Measurements from ENCODE around the gene AFAP1L1. TPM values are rescaled to one million over a fixed set of nuclear protein-coding genes. Genes with fewer than 3 reads are reported as not detected.
"Not testable (repeated sequence)": the region's sequence is repeated elsewhere in the genome, so short reads cannot be mapped to it uniquely, and the experiment has no call there.

Gene AFAP1L1
- total RNA-seq, 1 experiment from 2014 or later = 0.45 TPM

- Histone ChIP-seq H3K4me3 (peak overlapping the region; percentile 56), H3K4me1 (no peaks in the 10 kb centered on the region), H3K9me3 (replicated peaks) (no peaks in the 10 kb centered on the region; the same call in 1 of the 2 replicates), H3K36me3 (no peaks in the 10 kb centered on the region), H3K27me3 (peaks cover 7% of the 10 kb centered on the region; the same call in 1 of the 2 replicates), H3K27ac (no peak overlapping the region)
- no peak for DNase-seq
Measured at GRCh38 chr5:149271195-149271715, 404 bp upstream of the AFAP1L1 start.

- H3K4me1 ChIP-seq; H3K4me3 ChIP-seq; H3K36me3 ChIP-seq; H3K27ac ChIP-seq; H3K9me3 ChIP-seq (replicated peaks); H3K27me3 ChIP-seq; DNase-seq: not testable (repeated sequence)
Measured at GRCh38 chr5:149272781-149273180, 1.1 kb downstream of the AFAP1L1 start.

GRCh38 chr5:149273237-149273636, 1.6 kb downstream of the AFAP1L1 start:
- no peak for DNase-seq
- Histone ChIP-seq H3K4me3 (no peak overlapping the region), H3K27ac (no peak overlapping the region), H3K36me3 (no peaks in the 10 kb centered on the region), H3K9me3 (replicated peaks) (no peaks in the 10 kb centered on the region; the same call in 1 of the 2 replicates), H3K4me1 (no peaks in the 10 kb centered on the region), H3K27me3 (peaks cover 10% of the 10 kb centered on the region; the same call in 1 of the 2 replicates)

- no peak overlapping the region for H3K27ac ChIP-seq
- DNase-seq = no peak
- H3K4me1 ChIP-seq = no peaks in the 10 kb centered on the region
Measured at GRCh38 chr5:149273950-149274349, 2.3 kb downstream of the AFAP1L1 start.

GRCh38 chr5:149274939-149275338, 3.3 kb downstream of the AFAP1L1 start:
- Histone ChIP-seq H3K36me3 (no peaks in the 10 kb centered on the region), H3K4me1 (no peaks in the 10 kb centered on the region), H3K27ac (no peak overlapping the region), H3K4me3 (no peak overlapping the region), H3K9me3 (replicated peaks) (no peaks in the 10 kb centered on the region), H3K27me3 (peaks cover 12% of the 10 kb centered on the region; the same call in 1 of the 2 replicates)
- no peak for DNase-seq

More at GRCh38 chr5:149273950-149274349, 2.3 kb downstream of the AFAP1L1 start:
- Histone ChIP-seq H3K36me3 (no peaks in the 10 kb centered on the region), H3K9me3 (replicated peaks) (no peaks in the 10 kb centered on the region; the same call in 1 of the 2 replicates), H3K27me3 (peaks cover 12% of the 10 kb centered on the region; the same call in 1 of the 2 replicates), H3K4me3 (no peak overlapping the region)

GRCh38 chr5:149277801-149278200, 6.1 kb downstream of the AFAP1L1 start:
- Histone ChIP-seq H3K4me3 (no peak overlapping the region), H3K36me3 (no peaks in the 10 kb centered on the region), H3K4me1 (no peaks in the 10 kb centered on the region), H3K9me3 (replicated peaks) (no peaks in the 10 kb centered on the region), H3K27me3 (peaks cover 7% of the 10 kb centered on the region; the same call in 1 of the 2 replicates), H3K27ac (no peak overlapping the region)
- no peak for DNase-seq

- H3K4me3 ChIP-seq = no peak overlapping the region
- peaks cover 7% of the 10 kb centered on the region; the same call in 1 of the 2 replicates for H3K27me3 ChIP-seq
- H3K27ac ChIP-seq = no peak overlapping the region
- no peaks in the 10 kb centered on the region for H3K9me3 ChIP-seq (replicated peaks)
- no peaks in the 10 kb centered on the region for H3K4me1 ChIP-seq
- DNase-seq = no peak
- no peaks in the 10 kb centered on the region for H3K36me3 ChIP-seq
Measured at GRCh38 chr5:149278451-149279210, 7.0 kb downstream of the AFAP1L1 start.

- Histone ChIP-seq H3K9me3 (replicated peaks) (no peaks in the 10 kb centered on the region), H3K27me3 (peaks cover 5% of the 10 kb centered on the region; the same call in 1 of the 2 replicates), H3K36me3 (no peaks in the 10 kb centered on the region), H3K4me3 (no peak overlapping the region), H3K4me1 (no peaks in the 10 kb centered on the region; the same call in 1 of the 2 replicates), H3K27ac (no peak overlapping the region)
- DNase-seq = no peak
Measured at GRCh38 chr5:149279661-149280060, 8.0 kb downstream of the AFAP1L1 start.

- Histone ChIP-seq H3K9me3 (replicated peaks) (no peaks in the 10 kb centered on the region), H3K4me1 (no peaks in the 10 kb centered on the region; the same call in 1 of the 2 replicates), H3K36me3 (no peaks in the 10 kb centered on the region), H3K27ac (no peak overlapping the region), H3K27me3 (peaks cover 5% of the 10 kb centered on the region; the same call in 1 of the 2 replicates), H3K4me3 (no peak overlapping the region)
- DNase-seq = no peak
Measured at GRCh38 chr5:149280124-149280523, 8.5 kb downstream of the AFAP1L1 start.

GRCh38 chr5:149280802-149281201, 9.1 kb downstream of the AFAP1L1 start:
- H3K27ac ChIP-seq = no peak overlapping the region
- no peaks in the 10 kb centered on the region; the same call in 1 of the 2 replicates for H3K4me1 ChIP-seq
- H3K9me3 ChIP-seq (replicated peaks) = no peaks in the 10 kb centered on the region
- no peaks in the 10 kb centered on the region for H3K36me3 ChIP-seq
- H3K4me3 ChIP-seq = no peak overlapping the region
- no peak for DNase-seq
- H3K27me3 ChIP-seq = peaks cover 5% of the 10 kb centered on the region; the same call in 1 of the 2 replicates

GRCh38 chr5:149282027-149282965, 10.6 kb downstream of the AFAP1L1 start:
- peaks cover 5% of the 10 kb centered on the region; the same call in 1 of the 2 replicates for H3K27me3 ChIP-seq
- no peak overlapping the region for H3K4me3 ChIP-seq
- no peaks in the 10 kb centered on the region; the same call in 1 of the 2 replicates for H3K4me1 ChIP-seq
- no peaks in the 10 kb centered on the region for H3K36me3 ChIP-seq
- H3K27ac ChIP-seq = no peak overlapping the region
- no peak for DNase-seq
- no peaks in the 10 kb centered on the region for H3K9me3 ChIP-seq (replicated peaks)

- H3K4me3 ChIP-seq = no peak overlapping the region
- no peak overlapping the region for H3K27ac ChIP-seq
- H3K9me3 ChIP-seq (replicated peaks) = no peaks in the 10 kb centered on the region
- no peaks in the 10 kb centered on the region; the same call in 1 of the 2 replicates for H3K4me1 ChIP-seq
- H3K36me3 ChIP-seq = no peaks in the 10 kb centered on the region
- no peak for DNase-seq
- peaks cover 5% of the 10 kb centered on the region; the same call in 1 of the 2 replicates for H3K27me3 ChIP-seq
Measured at GRCh38 chr5:149282966-149283332, 11.3 kb downstream of the AFAP1L1 start.

- Histone ChIP-seq H3K4me1 (no peaks in the 10 kb centered on the region; the same call in 1 of the 2 replicates), H3K36me3 (no peaks in the 10 kb centered on the region), H3K9me3 (replicated peaks) (no peaks in the 10 kb centered on the region), H3K27me3 (0 out of 2 replicates have a peak, but pooled peaks cover 5% of the 10 kb centered on the region), H3K4me3 (no peak overlapping the region), H3K27ac (no peak overlapping the region)
- DNase-seq = no peak
Measured at GRCh38 chr5:149283626-149284480, 12.2 kb downstream of the AFAP1L1 start.

- no peaks in the 10 kb centered on the region for H3K36me3 ChIP-seq
- H3K27ac ChIP-seq = no peak overlapping the region
- no peaks in the 10 kb centered on the region; the same call in 1 of the 2 replicates for H3K4me1 ChIP-seq
- H3K9me3 ChIP-seq (replicated peaks) = no peaks in the 10 kb centered on the region
- H3K4me3 ChIP-seq = no peak overlapping the region
- no peak for DNase-seq
- 0 out of 2 replicates have a peak, but pooled peaks cover 5% of the 10 kb centered on the region for H3K27me3 ChIP-seq
Measured at GRCh38 chr5:149284501-149284900, 12.8 kb downstream of the AFAP1L1 start.
